CMK (cell line): ENCODE results near the gene RORB.

Source experiments
- DNase-seq: peaks from one replicate; pipeline ENCODE4 v3.0.0-alpha.2; 2010; ENCODE audit warnings: low read depth

The RORB gene

GRCh38 chr9:74496819-74497747 lies at the start of gene RORB:
TSS of gene RORB (plus strand) at chr9:74497335. CDS start at chr9:74497977, 642 bp downstream.
- no peak for DNase-seq

GRCh38 chr9:74447451-74448193 lies 49.5 kb upstream of the RORB start:
- DNase-seq: no peak

- DNase-seq: no peak
Measured at GRCh38 chr9:74449060-74449459, 48.1 kb upstream of the RORB start.

GRCh38 chr9:74458832-74459231 lies 38.3 kb upstream of the RORB start:
- no peak for DNase-seq

GRCh38 chr9:74463825-74464224 lies 33.3 kb upstream of the RORB start:
- no peak for DNase-seq

- no peak for DNase-seq
Measured at GRCh38 chr9:74478606-74479005, 18.5 kb upstream of the RORB start.

- no peak for DNase-seq
Measured at GRCh38 chr9:74479711-74480110, 17.4 kb upstream of the RORB start.

GRCh38 chr9:74487395-74487794 lies 9.7 kb upstream of the RORB start:
- no peak for DNase-seq

- no peak for DNase-seq
Measured at GRCh38 chr9:74493512-74493911, 3.6 kb upstream of the RORB start.

GRCh38 chr9:74494490-74494889 lies 2.6 kb upstream of the RORB start:
- no peak for DNase-seq

- no peak for DNase-seq
Measured at GRCh38 chr9:74496406-74496805, 729 bp upstream of the RORB start.

GRCh38 chr9:74497748-74498620 lies 849 bp downstream of the RORB start:
- DNase-seq: no peak

- no peak for DNase-seq
Measured at GRCh38 chr9:74498621-74499095, 1.5 kb downstream of the RORB start.

- DNase-seq: no peak
Measured at GRCh38 chr9:74499111-74499601, 2.0 kb downstream of the RORB start.

GRCh38 chr9:74499770-74500583 lies 2.8 kb downstream of the RORB start:
- DNase-seq: no peak

- no peak for DNase-seq
Measured at GRCh38 chr9:74500584-74500924, 3.4 kb downstream of the RORB start.

- DNase-seq: no peak
Measured at GRCh38 chr9:74501570-74501969, 4.4 kb downstream of the RORB start.

GRCh38 chr9:74503219-74503618 lies 6.1 kb downstream of the RORB start:
- no peak for DNase-seq

- no peak for DNase-seq
Measured at GRCh38 chr9:74503666-74504065, 6.5 kb downstream of the RORB start.

GRCh38 chr9:74511333-74511732 lies 14.2 kb downstream of the RORB start:
- DNase-seq: no peak

GRCh38 chr9:74512416-74512815 lies 15.3 kb downstream of the RORB start:
- no peak for DNase-seq
